ENCODE data around the gene GPR137. TPM values are rescaled to one million over a fixed set of nuclear protein-coding genes. Genes with fewer than 3 reads are reported as not detected.

GPR137 gene
- total and polyA plus RNA-seq, 9 of the 15 experiments (the other 6 are each of a cell fraction or from before 2014, with no cell fraction given): 0.32 to 26.7 (median 10.7) TPM

DNA sequence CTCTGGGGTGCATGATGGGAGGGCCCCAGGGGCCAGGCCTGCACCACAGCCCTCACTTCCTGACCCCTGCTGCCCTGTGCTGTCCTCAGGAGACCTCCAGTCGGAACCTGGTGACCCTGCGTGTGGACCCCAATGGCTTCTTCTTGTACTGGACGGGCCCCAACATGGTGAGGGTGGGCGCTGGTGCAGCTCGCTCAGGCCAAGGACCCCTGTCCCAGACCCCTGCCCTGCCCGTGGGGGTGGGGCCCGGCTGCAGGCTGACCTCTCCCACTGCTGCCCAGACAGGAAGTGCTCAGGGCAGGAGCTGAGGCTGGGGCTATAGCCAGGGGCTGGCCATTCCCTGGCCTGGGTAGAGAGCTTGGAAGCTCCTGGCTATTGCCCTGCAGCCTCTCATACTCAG is 31.3 kb upstream of the GPR137 start:
- Histone ChIP-seq H3K4me2 (ENCODE audit: insufficient read depth, low read length) (no peak overlapping the region), H3K27ac (ENCODE audit: extremely low read depth, low read depth, low read length) (no peak overlapping the region), H3K79me2 (ENCODE audit: control insufficient read depth, insufficient read depth, low read length) (peaks cover 27% of the 10 kb centered on the region), H3K9me1 (ENCODE audit: control insufficient read depth, insufficient read depth, low read length) (no peaks in the 10 kb centered on the region), H3K4me3 (no peak overlapping the region), H2AFZ (ENCODE audit: low read depth, low read length) (no peak overlapping the region), H4K20me1 (replicated peaks; ENCODE audit: control insufficient read depth, insufficient read depth, low read length) (peaks cover 7% of the 10 kb centered on the region), H3K9me3 (replicated peaks; ENCODE audit: control insufficient read depth, insufficient read depth, low read depth, low read length) (no peaks in the 10 kb centered on the region), H3K4me1 (replicated peaks in 1 of 2; ENCODE audit: control insufficient read depth in 2 of 2, insufficient read depth in 2 of 2, low read length in 2 of 2) (peaks cover 14 to 78% of the 10 kb centered on the region in 2 experiments; a peak in 4 of 5 replicates), H3K27me3 (ENCODE audit: control insufficient read depth in 2 of 2, insufficient read depth in 2 of 2, low read length in 2 of 2) (no peaks in the 10 kb centered on the region), H3K36me3 (ENCODE audit: control insufficient read depth, insufficient read depth, low read length) (peaks cover 55% of the 10 kb centered on the region; the same call in 2 of the 3 replicates), H3K9ac (ENCODE audit: insufficient read depth in 1 of 2, low read depth in 2 of 2, low read length in 2 of 2) (peak overlapping the region in 1 of 2 experiments; percentile 47; a peak in 2 of 4 replicates)
- POLR2A ChIA-PET: interaction anchor here (0.5 kb wide), 1 partner anchor 295 kb away, joined by 4 read pairs; no protein-coding TSS in a partner anchor
- intact Hi-C loops (cut with micrococcal nuclease) (no loop called here), in situ Hi-C loops (cut with MboI) (no loop called here)
- TF ChIP-seq ZNF316 (IDR thresholded peaks at IDR 0.05) (peak; percentile 49), MBD2 (IDR thresholded peaks at IDR 0.05; ENCODE audit: borderline replicate concordance, low read depth) (no peak), POU5F1 (IDR thresholded peaks at IDR 0.05; ENCODE audit: borderline replicate concordance, low read depth, low read length, partially characterized antibody) (no peak), RBFOX2 (IDR thresholded peaks at IDR 0.05; ENCODE audit: low read depth, low read length) (0 out of 2 replicates have a peak, but pooled peaks have one; percentile 37)
- TF ChIP-seq, protein P1, sequence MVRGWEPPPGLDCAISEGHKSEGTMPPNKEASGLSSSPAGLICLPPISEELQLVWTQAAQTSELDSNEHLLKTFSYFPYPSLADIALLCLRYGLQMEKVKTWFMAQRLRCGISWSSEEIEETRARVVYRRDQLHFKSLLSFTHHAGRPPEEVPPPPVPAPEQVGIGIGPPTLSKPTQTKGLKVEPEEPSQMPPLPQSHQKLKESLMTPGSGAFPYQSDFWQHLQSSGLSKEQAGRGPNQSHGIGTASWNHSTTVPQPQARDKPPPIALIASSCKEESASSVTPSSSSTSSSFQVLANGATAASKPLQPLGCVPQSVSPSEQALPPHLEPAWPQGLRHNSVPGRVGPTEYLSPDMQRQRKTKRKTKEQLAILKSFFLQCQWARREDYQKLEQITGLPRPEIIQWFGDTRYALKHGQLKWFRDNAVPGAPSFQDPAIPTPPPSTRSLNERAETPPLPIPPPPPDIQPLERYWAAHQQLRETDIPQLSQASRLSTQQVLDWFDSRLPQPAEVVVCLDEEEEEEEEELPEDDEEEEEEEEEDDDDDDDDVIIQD (CRISPR knock-in tag; IDR thresholded peaks at IDR 0.05): no peak
- TF ChIP-seq, protein P2, sequence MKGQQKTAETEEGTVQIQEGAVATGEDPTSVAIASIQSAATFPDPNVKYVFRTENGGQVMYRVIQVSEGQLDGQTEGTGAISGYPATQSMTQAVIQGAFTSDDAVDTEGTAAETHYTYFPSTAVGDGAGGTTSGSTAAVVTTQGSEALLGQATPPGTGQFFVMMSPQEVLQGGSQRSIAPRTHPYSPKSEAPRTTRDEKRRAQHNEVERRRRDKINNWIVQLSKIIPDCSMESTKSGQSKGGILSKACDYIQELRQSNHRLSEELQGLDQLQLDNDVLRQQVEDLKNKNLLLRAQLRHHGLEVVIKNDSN (CRISPR knock-in tag; IDR thresholded peaks at IDR 0.05): no peak
- whole genome bisulfite sequencing (ENCODE audit: insufficient coverage, low coverage, missing lambda C conversion rate): 93% methylated on average over 5 of the region's 7 CpGs
- no peak for FAIRE-seq
- no peak for ATAC-seq
- no TSS peak for BruUV-seq (replicated peaks)
- DNase-seq (ENCODE audit: extremely low read depth in 1 of 4, low spot score in 3 of 4): no peak
- CTCF ChIA-PET (ENCODE audit: low intra/inter-chr PET ratio): no interaction called here
